ENCODE measurements around the gene TRIM44. TPM values are rescaled to one million over a fixed set of nuclear protein-coding genes. Genes with fewer than 3 reads are reported as not detected.

The TRIM44 gene
- total and polyA plus RNA-seq, 10 of the 15 experiments (the other 5 are each of a cell fraction or from before 2014, with no cell fraction given): 6.7 to 93.0 (median 27.6) TPM

DNA sequence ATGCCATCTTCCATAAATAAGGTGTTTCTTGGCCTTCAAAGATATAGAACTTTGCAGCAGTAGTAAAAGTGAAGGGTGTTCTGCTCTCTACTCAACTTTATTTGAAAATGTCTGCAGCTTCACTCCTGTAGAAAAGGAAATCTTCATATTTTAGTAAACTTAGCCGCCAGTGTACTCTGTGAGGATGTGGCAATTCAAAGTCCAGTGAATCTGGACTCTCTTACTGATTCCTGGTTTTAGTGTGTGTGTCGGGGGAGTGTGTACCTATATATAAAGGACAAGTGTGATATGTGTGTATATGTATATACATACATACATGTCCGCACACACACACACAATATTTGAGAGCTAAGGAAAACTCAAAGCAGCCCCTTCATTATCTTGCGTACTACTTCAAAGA lies 147.0 kb downstream of the TRIM44 start:
- Histone ChIP-seq H3K9me3 (replicated peaks; ENCODE audit: control insufficient read depth, insufficient read depth, low read length) (no peaks in the 10 kb centered on the region), H3K4me3 (no peak overlapping the region), H3K4me1 (ENCODE audit: control insufficient read depth, insufficient read depth, low read length) (no peaks in the 10 kb centered on the region), H3K36me3 (ENCODE audit: control insufficient read depth in 2 of 2, insufficient read depth in 2 of 2, low read length in 1 of 2) (no peaks in the 10 kb centered on the region; a peak in 1 of 4 replicates), H3K27me3 (replicated peaks in 1 of 2; ENCODE audit: control insufficient read depth in 2 of 2, insufficient read depth in 2 of 2, low read length in 1 of 2) (no peaks in the 10 kb centered on the region), H2AFZ (ENCODE audit: control insufficient read depth, low read depth, low read length) (no peak overlapping the region), H3K27ac (ENCODE audit: control insufficient read depth, insufficient read depth) (no peak overlapping the region), H3K79me2 (ENCODE audit: control insufficient read depth, insufficient read depth, low read length) (no peaks in the 10 kb centered on the region), H3K9ac (ENCODE audit: control insufficient read depth, insufficient read depth, low read length) (no peak overlapping the region), H3K4me2 (ENCODE audit: control insufficient read depth, insufficient read depth) (no peak overlapping the region), H4K20me1 (ENCODE audit: control insufficient read depth, insufficient read depth) (no peaks in the 10 kb centered on the region)
- ChIA-PET CTCF (interaction anchor here (3.0 kb wide), 1 partner anchor 12 kb away, joined by 16 read pairs; no protein-coding TSS in a partner anchor), SMC1A (ENCODE audit: uncharacterized antibody, unreplicated experiment) (no interaction called here), POLR2A (interaction anchor here (0.6 kb wide), 1 partner anchor 321 kb away, joined by 5 read pairs; no protein-coding TSS in a partner anchor), RAD21 (ENCODE audit: unreplicated experiment) (interaction anchor here (1.6 kb wide), 1 partner anchor 12 kb away, joined by 5 read pairs; no protein-coding TSS in a partner anchor)
- in situ Hi-C loops (cut with MboI): no loop called here
- intact Hi-C loops (cut with micrococcal nuclease; ENCODE audit: unreplicated experiment): no loop called here
- no TSS peak for BruUV-seq (replicated peaks)
- ATAC-seq (no peak), DNase-seq (ENCODE audit: low read depth, low spot score) (no peak), FAIRE-seq (no peak)
- TF ChIP-seq, protein P1, sequence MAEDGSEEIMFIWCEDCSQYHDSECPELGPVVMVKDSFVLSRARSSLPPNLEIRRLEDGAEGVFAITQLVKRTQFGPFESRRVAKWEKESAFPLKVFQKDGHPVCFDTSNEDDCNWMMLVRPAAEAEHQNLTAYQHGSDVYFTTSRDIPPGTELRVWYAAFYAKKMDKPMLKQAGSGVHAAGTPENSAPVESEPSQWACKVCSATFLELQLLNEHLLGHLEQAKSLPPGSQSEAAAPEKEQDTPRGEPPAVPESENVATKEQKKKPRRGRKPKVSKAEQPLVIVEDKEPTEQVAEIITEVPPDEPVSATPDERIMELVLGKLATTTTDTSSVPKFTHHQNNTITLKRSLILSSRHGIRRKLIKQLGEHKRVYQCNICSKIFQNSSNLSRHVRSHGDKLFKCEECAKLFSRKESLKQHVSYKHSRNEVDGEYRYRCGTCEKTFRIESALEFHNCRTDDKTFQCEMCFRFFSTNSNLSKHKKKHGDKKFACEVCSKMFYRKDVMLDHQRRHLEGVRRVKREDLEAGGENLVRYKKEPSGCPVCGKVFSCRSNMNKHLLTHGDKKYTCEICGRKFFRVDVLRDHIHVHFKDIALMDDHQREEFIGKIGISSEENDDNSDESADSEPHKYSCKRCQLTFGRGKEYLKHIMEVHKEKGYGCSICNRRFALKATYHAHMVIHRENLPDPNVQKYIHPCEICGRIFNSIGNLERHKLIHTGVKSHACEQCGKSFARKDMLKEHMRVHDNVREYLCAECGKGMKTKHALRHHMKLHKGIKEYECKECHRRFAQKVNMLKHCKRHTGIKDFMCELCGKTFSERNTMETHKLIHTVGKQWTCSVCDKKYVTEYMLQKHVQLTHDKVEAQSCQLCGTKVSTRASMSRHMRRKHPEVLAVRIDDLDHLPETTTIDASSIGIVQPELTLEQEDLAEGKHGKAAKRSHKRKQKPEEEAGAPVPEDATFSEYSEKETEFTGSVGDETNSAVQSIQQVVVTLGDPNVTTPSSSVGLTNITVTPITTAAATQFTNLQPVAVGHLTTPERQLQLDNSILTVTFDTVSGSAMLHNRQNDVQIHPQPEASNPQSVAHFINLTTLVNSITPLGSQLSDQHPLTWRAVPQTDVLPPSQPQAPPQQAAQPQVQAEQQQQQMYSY (CRISPR knock-in tag; IDR thresholded peaks at IDR 0.05): no peak
- TF ChIP-seq KAT2A (conservative IDR thresholded peaks at IDR 0.05; ENCODE audit: control insufficient read depth, low read depth, low read length) (no peak), CBFB (IDR thresholded peaks at IDR 0.05; ENCODE audit: low read depth) (no peak), TBL1XR1 (IDR thresholded peaks at IDR 0.05; ENCODE audit: low read depth, low read length) (no peak)
- TF ChIP-seq, protein P2, sequence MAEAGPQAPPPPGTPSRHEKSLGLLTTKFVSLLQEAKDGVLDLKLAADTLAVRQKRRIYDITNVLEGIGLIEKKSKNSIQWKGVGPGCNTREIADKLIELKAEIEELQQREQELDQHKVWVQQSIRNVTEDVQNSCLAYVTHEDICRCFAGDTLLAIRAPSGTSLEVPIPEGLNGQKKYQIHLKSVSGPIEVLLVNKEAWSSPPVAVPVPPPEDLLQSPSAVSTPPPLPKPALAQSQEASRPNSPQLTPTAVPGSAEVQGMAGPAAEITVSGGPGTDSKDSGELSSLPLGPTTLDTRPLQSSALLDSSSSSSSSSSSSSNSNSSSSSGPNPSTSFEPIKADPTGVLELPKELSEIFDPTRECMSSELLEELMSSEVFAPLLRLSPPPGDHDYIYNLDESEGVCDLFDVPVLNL (IDR thresholded peaks at IDR 0.05; ENCODE audit: low read depth, low read length): no peak
- TF ChIP-seq, protein P3, sequence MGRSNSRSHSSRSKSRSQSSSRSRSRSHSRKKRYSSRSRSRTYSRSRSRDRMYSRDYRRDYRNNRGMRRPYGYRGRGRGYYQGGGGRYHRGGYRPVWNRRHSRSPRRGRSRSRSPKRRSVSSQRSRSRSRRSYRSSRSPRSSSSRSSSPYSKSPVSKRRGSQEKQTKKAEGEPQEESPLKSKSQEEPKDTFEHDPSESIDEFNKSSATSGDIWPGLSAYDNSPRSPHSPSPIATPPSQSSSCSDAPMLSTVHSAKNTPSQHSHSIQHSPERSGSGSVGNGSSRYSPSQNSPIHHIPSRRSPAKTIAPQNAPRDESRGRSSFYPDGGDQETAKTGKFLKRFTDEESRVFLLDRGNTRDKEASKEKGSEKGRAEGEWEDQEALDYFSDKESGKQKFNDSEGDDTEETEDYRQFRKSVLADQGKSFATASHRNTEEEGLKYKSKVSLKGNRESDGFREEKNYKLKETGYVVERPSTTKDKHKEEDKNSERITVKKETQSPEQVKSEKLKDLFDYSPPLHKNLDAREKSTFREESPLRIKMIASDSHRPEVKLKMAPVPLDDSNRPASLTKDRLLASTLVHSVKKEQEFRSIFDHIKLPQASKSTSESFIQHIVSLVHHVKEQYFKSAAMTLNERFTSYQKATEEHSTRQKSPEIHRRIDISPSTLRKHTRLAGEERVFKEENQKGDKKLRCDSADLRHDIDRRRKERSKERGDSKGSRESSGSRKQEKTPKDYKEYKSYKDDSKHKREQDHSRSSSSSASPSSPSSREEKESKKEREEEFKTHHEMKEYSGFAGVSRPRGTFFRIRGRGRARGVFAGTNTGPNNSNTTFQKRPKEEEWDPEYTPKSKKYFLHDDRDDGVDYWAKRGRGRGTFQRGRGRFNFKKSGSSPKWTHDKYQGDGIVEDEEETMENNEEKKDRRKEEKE (IDR thresholded peaks at IDR 0.05): no peak
- TF ChIP-seq, protein P4, sequence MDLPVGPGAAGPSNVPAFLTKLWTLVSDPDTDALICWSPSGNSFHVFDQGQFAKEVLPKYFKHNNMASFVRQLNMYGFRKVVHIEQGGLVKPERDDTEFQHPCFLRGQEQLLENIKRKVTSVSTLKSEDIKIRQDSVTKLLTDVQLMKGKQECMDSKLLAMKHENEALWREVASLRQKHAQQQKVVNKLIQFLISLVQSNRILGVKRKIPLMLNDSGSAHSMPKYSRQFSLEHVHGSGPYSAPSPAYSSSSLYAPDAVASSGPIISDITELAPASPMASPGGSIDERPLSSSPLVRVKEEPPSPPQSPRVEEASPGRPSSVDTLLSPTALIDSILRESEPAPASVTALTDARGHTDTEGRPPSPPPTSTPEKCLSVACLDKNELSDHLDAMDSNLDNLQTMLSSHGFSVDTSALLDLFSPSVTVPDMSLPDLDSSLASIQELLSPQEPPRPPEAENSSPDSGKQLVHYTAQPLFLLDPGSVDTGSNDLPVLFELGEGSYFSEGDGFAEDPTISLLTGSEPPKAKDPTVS (IDR thresholded peaks at IDR 0.05; ENCODE audit: low read depth, low read length): no peak
- 75% methylated on average over 4 of the region's 4 CpGs for WGBS (ENCODE audit: insufficient coverage, insufficient replicate concordance, low lambda C conversion rate, missing lambda C conversion rate)
